ENCODE measurements around the gene RBM4.

The RBM4 gene

GRCh38 chr11:66687831-66688281 lies 49.4 kb downstream of the RBM4 start:
- no peaks in the 10 kb centered on the region for H3K4me1 ChIP-seq (ENCODE audit: insufficient read depth, low read length)
- H4K20me1 ChIP-seq (ENCODE audit: insufficient read depth, low read length) = no peaks in the 10 kb centered on the region
- H3K9me3 ChIP-seq (ENCODE audit: insufficient read depth, low read length, severe bottlenecking) = no peaks in the 10 kb centered on the region
- no peak overlapping the region for H3K4me3 ChIP-seq (ENCODE audit: low read depth in 1 of 2, low read length in 2 of 2)
- H3K79me2 ChIP-seq (ENCODE audit: insufficient read depth, low read length) = no peaks in the 10 kb centered on the region
- DNase-seq (no peak), ATAC-seq (ENCODE audit: insufficient read depth, low read depth) (no peak)
- TF ChIP-seq EZH2 (IDR thresholded peaks at IDR 0.05; ENCODE audit: borderline replicate concordance, low read depth, low read length, severe bottlenecking) (no peak), CTCF (IDR thresholded peaks at IDR 0.05; ENCODE audit: borderline replicate concordance, extremely low read depth, low read length, poor library complexity, severe bottlenecking) (no peak)
- H3K4me2 ChIP-seq (ENCODE audit: insufficient read depth, low read length) = no peak overlapping the region
- H2AFZ ChIP-seq (ENCODE audit: low read depth, low read length) = no peak overlapping the region
- H3K9ac ChIP-seq (ENCODE audit: low read depth, low read length) = no peak overlapping the region
- H3K27ac ChIP-seq (ENCODE audit: low read length) = no peak overlapping the region
- no peaks in the 10 kb centered on the region for H3K27me3 ChIP-seq (ENCODE audit: insufficient read depth, low read length, poor library complexity)
- no peaks in the 10 kb centered on the region for H3K36me3 ChIP-seq (ENCODE audit: insufficient read depth, low read length)

DNA sequence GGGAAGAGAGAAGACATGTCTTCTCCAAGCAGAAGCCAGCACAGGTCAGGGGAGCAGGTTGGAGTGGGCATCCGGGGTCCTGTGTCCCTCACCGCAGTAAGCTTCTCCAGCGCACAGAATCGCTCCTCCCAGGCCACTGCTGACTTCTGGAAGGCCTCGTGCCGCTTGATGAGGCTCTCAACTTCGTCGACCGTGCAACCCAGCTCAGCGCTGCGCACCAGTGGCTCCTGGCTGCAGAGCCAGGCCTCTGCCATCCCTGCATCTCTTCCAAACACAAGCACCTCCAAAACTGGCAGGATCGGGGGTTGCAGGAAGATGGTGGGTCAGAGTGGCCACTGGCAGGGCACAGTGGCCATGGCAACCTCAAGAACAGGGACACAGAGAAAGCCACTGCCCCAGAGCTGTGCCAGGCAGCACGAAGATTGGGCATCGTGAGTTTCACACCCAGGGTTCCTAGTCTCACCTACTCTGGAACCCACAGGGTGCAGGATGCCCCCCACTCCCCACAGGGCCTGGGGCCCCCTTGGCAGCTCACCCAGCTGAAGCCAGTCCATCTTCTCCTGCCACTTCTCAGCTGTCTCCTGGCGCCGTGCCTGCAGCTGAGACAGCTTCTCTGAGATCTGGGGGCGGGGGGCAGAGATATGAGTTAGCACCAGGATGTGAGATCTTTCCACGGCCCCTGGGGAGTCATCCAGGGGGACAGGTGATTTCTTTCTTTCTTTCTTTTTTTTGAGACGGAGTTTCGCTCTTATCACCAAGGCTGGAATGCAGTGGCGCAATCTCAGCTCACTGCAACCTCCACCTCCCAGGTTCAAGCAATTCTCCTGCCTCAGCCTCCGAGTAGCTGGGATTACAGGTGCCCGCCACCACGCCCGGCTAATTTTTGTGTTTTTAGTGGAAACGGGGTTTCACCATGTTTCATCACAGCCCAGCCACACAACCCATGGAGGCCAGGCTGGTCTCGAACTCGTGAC lies 50.3 kb downstream of the RBM4 start:
- no peak overlapping the region for H3K4me2 ChIP-seq (ENCODE audit: insufficient read depth, low read length)
- no peak overlapping the region for H3K27ac ChIP-seq (ENCODE audit: low read length)
- no peak overlapping the region for H3K9ac ChIP-seq (ENCODE audit: low read depth, low read length)
- H3K4me1 ChIP-seq (ENCODE audit: insufficient read depth, low read length) = no peaks in the 10 kb centered on the region
- TF ChIP-seq CTCF (IDR thresholded peaks at IDR 0.05; ENCODE audit: borderline replicate concordance, extremely low read depth, low read length, poor library complexity, severe bottlenecking) (no peak), EZH2 (IDR thresholded peaks at IDR 0.05; ENCODE audit: borderline replicate concordance, low read depth, low read length, severe bottlenecking) (no peak)
- no peak for DNase-seq
- no peaks in the 10 kb centered on the region for H3K27me3 ChIP-seq (ENCODE audit: insufficient read depth, low read length, poor library complexity)
- H3K9me3 ChIP-seq (ENCODE audit: insufficient read depth, low read length, severe bottlenecking) = no peaks in the 10 kb centered on the region
- no peak overlapping the region for H3K4me3 ChIP-seq (ENCODE audit: low read depth in 1 of 2, low read length in 2 of 2)
- H3K36me3 ChIP-seq (ENCODE audit: insufficient read depth, low read length) = no peaks in the 10 kb centered on the region
- no peaks in the 10 kb centered on the region for H4K20me1 ChIP-seq (ENCODE audit: insufficient read depth, low read length)
- no peak overlapping the region for H2AFZ ChIP-seq (ENCODE audit: low read depth, low read length)
- ATAC-seq (ENCODE audit: insufficient read depth, low read depth) = no peak
- no peaks in the 10 kb centered on the region for H3K79me2 ChIP-seq (ENCODE audit: insufficient read depth, low read length)

- Histone ChIP-seq H3K4me3 (ENCODE audit: low read depth in 1 of 2, low read length in 2 of 2) (no peak overlapping the region), H3K27ac (ENCODE audit: low read length) (no peak overlapping the region), H3K27me3 (ENCODE audit: insufficient read depth, low read length, poor library complexity) (no peaks in the 10 kb centered on the region), H4K20me1 (ENCODE audit: insufficient read depth, low read length) (0 out of 2 replicates have a peak, but pooled peaks cover 5% of the 10 kb centered on the region), H3K36me3 (ENCODE audit: insufficient read depth, low read length) (no peaks in the 10 kb centered on the region), H3K79me2 (ENCODE audit: insufficient read depth, low read length) (no peaks in the 10 kb centered on the region), H3K4me2 (ENCODE audit: insufficient read depth, low read length) (no peak overlapping the region), H2AFZ (ENCODE audit: low read depth, low read length) (no peak overlapping the region), H3K9ac (ENCODE audit: low read depth, low read length) (no peak overlapping the region), H3K4me1 (ENCODE audit: insufficient read depth, low read length) (peaks cover 3% of the 10 kb centered on the region), H3K9me3 (ENCODE audit: insufficient read depth, low read length, severe bottlenecking) (no peaks in the 10 kb centered on the region)
- ATAC-seq (ENCODE audit: insufficient read depth, low read depth) (no peak), DNase-seq (no peak)
- TF ChIP-seq CTCF (IDR thresholded peaks at IDR 0.05; ENCODE audit: borderline replicate concordance, extremely low read depth, low read length, poor library complexity, severe bottlenecking) = no peak
- no peak for TF ChIP-seq EZH2 (IDR thresholded peaks at IDR 0.05; ENCODE audit: borderline replicate concordance, low read depth, low read length, severe bottlenecking)
Measured at GRCh38 chr11:66689661-66690590, 51.4 kb downstream of the RBM4 start.

All from DND-41 (cell line).